ENCODE measurements around the gene MAP1B. TPM values are rescaled to one million over a fixed set of nuclear protein-coding genes. Genes with fewer than 3 reads are reported as not detected.

MAP1B gene
- total RNA-seq, 1 experiment from 2014 or later = 69.9 TPM

DNA sequence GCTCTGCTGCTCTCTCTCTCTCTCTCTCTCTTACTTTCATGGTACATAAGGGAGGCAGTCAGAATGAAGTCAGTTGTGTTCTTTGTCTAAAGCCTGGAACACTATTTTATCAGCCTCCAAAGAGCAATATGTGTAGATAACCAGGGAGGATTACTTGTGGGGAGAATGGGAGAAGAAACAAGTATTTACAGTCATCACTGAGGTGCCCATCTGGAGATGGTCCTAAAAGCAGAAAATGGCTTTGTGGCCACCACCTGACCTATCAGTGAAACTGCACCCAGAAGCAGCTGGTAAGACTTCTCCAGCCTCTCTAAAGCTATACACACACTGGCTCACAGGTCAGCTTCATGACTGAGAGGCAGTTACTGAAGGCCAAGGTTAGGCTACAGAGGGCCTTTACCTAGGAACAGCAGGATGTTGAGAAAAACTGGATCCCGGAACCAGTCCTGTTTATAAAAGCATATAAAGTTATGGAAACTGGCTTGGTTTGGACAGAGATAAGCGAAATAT is 137.6 kb downstream of the MAP1B start:
- DNase-seq (ENCODE audit: extremely low read depth, low read depth) = peak; percentile 23

DNA sequence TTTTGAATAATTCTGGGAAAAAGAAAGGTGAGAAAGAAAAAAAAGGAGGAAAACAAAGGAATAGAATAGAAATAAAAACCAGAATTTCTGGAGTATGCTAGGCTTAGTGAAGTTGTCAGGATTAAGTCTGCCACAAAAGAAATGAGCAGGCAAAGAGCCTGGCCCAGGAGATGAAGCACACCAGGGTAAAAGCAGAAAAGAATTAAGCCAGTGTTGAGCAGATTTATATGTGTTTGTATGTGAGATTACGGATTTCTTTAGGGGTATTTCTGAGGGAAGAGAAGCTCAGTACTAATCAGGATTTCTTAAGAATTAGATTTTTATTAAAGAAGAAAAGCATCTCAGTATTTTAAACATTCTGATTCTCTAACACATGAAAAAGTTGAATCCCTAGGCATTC is 138.3 kb downstream of the MAP1B start:
- DNase-seq (ENCODE audit: extremely low read depth, low read depth) = no peak

DNA sequence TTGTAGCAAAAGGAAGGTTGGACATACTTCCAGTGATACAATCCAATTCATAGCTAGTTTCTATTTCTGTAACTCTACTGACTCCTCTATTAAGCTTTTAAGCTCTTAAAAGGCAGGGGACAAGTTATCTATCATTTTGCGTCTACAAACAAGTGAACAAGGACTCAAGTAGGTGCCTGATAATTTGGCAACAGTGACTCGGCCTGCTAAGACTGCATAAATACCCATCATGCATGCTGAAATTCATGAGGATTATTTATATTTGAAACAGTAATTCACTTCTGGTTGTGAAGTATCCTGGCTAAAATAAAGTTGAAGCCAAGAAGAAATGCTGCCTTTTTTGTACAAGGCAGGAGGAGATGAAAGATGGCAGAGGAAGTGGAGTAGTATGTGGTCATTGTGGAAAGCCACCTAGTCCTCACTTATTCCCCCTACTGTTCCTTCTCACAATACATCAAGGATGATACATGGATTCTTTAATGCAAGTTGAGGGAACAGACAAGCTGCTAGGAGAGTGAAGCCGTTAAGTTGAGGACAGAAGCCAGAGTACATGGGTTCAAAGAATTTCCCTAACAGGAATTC is 138.8 kb downstream of the MAP1B start:
- no peak for DNase-seq (ENCODE audit: extremely low read depth, low read depth)

- no peak for DNase-seq (ENCODE audit: extremely low read depth, low read depth)
Observed at GRCh38 chr5:72246954-72247442, 139.7 kb downstream of the MAP1B start.

DNA sequence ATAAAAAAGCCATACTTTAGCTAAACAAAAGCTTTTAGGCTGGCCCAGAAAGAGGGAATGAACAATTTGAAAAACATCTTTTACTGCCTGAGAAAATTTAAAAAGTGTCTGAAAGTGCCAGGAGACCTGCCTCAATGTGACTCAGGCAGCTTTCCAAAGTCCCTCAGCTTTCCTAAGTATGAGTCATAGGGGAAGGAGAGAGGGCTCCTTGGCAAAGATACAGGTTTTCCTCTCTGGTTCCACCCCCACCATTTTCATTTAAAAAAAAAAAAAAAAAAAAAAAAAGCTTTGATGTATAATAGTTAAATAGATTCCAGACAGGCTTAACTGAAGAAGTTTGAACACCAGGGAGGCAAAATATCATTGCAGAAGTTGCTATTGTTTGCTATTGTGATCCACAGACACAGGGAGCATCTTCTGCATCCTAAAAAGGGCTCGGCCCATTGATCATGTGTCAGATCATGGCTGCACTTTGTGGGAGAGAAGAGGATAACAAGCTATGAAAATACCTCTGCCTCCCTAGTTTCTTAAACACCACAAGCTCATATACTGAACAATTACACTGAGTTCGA is 141.2 kb downstream of the MAP1B start:
- peak; percentile 45 for DNase-seq (ENCODE audit: extremely low read depth, low read depth)

DNA sequence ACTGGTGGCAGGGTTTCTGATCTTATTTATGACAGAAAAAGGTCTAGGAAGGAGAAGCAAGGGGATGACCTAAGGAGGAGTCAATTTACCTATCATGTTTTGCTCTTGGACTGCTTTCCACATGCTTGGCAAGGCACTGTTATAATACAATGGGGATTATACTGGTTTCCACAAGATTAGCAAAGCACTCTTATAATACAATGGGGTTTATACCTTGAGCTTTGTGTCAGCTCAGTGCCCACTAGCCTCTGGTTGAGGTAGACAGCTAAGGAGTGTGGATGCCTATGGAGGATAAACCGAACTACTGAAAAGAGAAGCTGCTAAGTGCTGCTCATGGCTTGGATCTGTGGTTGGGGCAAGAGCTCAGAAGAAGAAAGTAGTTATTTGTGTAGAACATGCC is 144.1 kb downstream of the MAP1B start:
- no peak for DNase-seq (ENCODE audit: extremely low read depth, low read depth)

GRCh38 chr5:72252008-72252407 is 144.7 kb downstream of the MAP1B start:
- DNase-seq (ENCODE audit: extremely low read depth, low read depth) = no peak

DNA sequence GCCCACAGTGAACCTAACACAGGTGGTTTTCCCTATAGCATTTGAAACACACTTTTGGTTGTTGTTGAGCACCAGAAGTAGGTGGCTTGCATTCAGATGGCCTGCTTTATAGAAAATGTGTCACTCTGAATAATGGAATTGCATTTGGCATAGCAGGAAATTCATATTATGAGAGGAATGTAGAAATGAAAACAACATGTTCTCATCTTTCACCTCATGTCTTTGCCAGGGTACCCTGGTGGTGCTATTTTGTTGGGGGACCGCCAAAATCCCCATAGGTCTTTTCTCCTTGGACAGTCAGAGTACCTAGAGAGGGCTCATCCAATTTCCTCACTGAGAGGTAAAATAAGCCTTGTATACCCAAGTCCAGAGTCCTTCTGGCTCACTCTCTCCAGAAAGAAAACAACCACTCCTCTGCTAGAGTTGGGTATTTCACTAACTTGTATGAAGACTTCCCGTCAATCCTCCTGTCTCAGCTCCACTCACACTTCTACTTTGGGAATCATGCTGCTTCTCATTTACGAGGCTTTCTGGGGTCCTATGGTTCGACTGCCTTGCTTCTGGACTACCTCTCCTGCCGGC is 145.4 kb downstream of the MAP1B start:
- no peak for DNase-seq (ENCODE audit: extremely low read depth, low read depth)

- DNase-seq (ENCODE audit: extremely low read depth, low read depth) = no peak
Observed at GRCh38 chr5:72255237-72255636, 148.0 kb downstream of the MAP1B start.

DNA sequence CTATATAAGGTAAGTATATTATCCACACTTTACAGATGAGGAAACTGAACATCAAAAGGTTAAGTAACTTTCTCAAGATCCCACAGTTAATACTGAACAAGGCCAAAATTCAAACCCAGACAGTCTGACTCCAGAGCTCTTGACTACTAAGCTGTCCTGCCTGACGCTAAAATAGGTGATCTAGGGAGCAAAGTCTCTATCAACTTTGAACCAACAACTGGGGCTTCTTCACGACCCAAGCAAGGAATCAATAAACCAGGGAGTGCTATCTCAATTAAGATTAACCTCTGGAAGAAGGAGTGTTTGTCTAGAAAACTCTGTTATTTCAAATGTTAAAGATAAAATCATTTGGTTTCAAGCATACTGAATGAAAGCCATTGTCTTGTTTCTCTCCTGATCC is 148.4 kb downstream of the MAP1B start:
- no peak for DNase-seq (ENCODE audit: extremely low read depth, low read depth)

- DNase-seq (ENCODE audit: extremely low read depth, low read depth) = no peak
Observed at GRCh38 chr5:72256536-72256935, 149.3 kb downstream of the MAP1B start.

Small RNA genes within 50 kb of the gene (small RNA-seq; reads per million reads assigned to genes)
- 0.02 to 0.06 reads per million in 2 experiments for gene MIR4803

Other genes starting within 250 kb of the MAP1B start
- gene MRPS27, start 212.8 kb downstream of the MAP1B start, total RNA-seq (2014; rRNA removed; shearing (Covaris generic)) = 123 and 139 TPM in 2 replicates
- 17.2 and 20.3 TPM in 2 replicates for gene PTCD2, start 212.9 kb downstream of the MAP1B start, total RNA-seq (2014; rRNA removed; shearing (Covaris generic))

Data from NCI-H460 (cell line).